Measurements from ENCODE around the gene RHCG.

RHCG gene

GRCh38 chr15:89496155-89497098, at the start of gene RHCG:
Gene RHCG (minus strand): TSS chr15:89496583. CDS start chr15:89496544, 39 bp downstream.
- DNase-seq (ENCODE audit: low spot score) = no peak

GRCh38 chr15:89543389-89543788, 47.0 kb upstream of the RHCG start:
- DNase-seq (ENCODE audit: low spot score) = no peak

- DNase-seq (ENCODE audit: low spot score) = no peak
Observed at GRCh38 chr15:89542369-89542768, 46.0 kb upstream of the RHCG start.

GRCh38 chr15:89539027-89539426, 42.6 kb upstream of the RHCG start:
- no peak for DNase-seq (ENCODE audit: low spot score)

- DNase-seq (ENCODE audit: low spot score) = no peak
Observed at GRCh38 chr15:89533861-89534544, 37.6 kb upstream of the RHCG start.

GRCh38 chr15:89531796-89532537, 35.6 kb upstream of the RHCG start:
- DNase-seq (ENCODE audit: low spot score) = no peak

- DNase-seq (ENCODE audit: low spot score) = no peak
Observed at GRCh38 chr15:89530976-89531375, 34.6 kb upstream of the RHCG start.

GRCh38 chr15:89528757-89529352, 32.5 kb upstream of the RHCG start:
- DNase-seq (ENCODE audit: low spot score) = no peak

- no peak for DNase-seq (ENCODE audit: low spot score)
Observed at GRCh38 chr15:89526601-89527441, 30.4 kb upstream of the RHCG start.

GRCh38 chr15:89526181-89526580, 29.8 kb upstream of the RHCG start:
- no peak for DNase-seq (ENCODE audit: low spot score)

- DNase-seq (ENCODE audit: low spot score) = no peak
Observed at GRCh38 chr15:89524184-89524583, 27.8 kb upstream of the RHCG start.

- no peak for DNase-seq (ENCODE audit: low spot score)
Observed at GRCh38 chr15:89523101-89523500, 26.7 kb upstream of the RHCG start.

- no peak for DNase-seq (ENCODE audit: low spot score)
Observed at GRCh38 chr15:89521605-89522004, 25.2 kb upstream of the RHCG start.

- no peak for DNase-seq (ENCODE audit: low spot score)
Observed at GRCh38 chr15:89515477-89515876, 19.1 kb upstream of the RHCG start.

- DNase-seq (ENCODE audit: low spot score) = no peak
Observed at GRCh38 chr15:89514596-89515406, 18.4 kb upstream of the RHCG start.

GRCh38 chr15:89514186-89514585, 17.8 kb upstream of the RHCG start:
- DNase-seq (ENCODE audit: low spot score) = no peak

- DNase-seq (ENCODE audit: low spot score) = no peak
Observed at GRCh38 chr15:89513284-89513683, 16.9 kb upstream of the RHCG start.

GRCh38 chr15:89512631-89513030, 16.2 kb upstream of the RHCG start:
- no peak for DNase-seq (ENCODE audit: low spot score)

- no peak for DNase-seq (ENCODE audit: low spot score)
Observed at GRCh38 chr15:89506026-89506686, 9.8 kb upstream of the RHCG start.

- DNase-seq (ENCODE audit: low spot score) = no peak
Observed at GRCh38 chr15:89504166-89504565, 7.8 kb upstream of the RHCG start.
